CD14-positive monocyte (primary cell): ENCODE measurements around the gene FOXP4. TPM values are rescaled to one million over a fixed set of nuclear protein-coding genes. Genes with fewer than 3 reads are reported as not detected.

ENCODE experiments used
- DNase-seq, 3 donors: peaks; one replicate each; pipeline ENCODE4 v3.0.0-alpha.2; 2011 to 2022
- H2AFZ ChIP-seq: 2 replicates; pipeline ENCODE4 v1.6.0; 2012; ENCODE audit warnings: mild to moderate bottlenecking, low read depth, low read length, inconsistent platforms; ENCODE audit not compliant: insufficient read depth, poor library complexity, severe bottlenecking
- H3K27ac ChIP-seq, 2 donors: 1 replicate in 1 of 2; 2 replicates in 1 of 2; pipeline ENCODE4 v1.5.1; 2012 to 2013; ENCODE audit warnings: low read length in 2 of 2, control low read depth in 1 of 2, inconsistent platforms in 1 of 2, low read depth in 1 of 2, mild to moderate bottlenecking in 1 of 2
- H3K27me3 ChIP-seq, 2 donors: one replicate each; pipeline versions ENCODE4 v1.6.0 to v1.6.1; 2011 to 2013; ENCODE audit warnings: low read length in 2 of 2; ENCODE audit not compliant: control insufficient read depth in 2 of 2, insufficient read depth in 2 of 2
- H3K36me3 ChIP-seq, 2 donors: replicated peaks in 1 of 2; 1 replicate in 1 of 2; 2 replicates in 1 of 2; pipeline versions ENCODE4 v1.5.1 to v1.6.1; 2012 to 2013; ENCODE audit warnings: low read length in 2 of 2, control low read depth in 1 of 2, inconsistent platforms in 1 of 2, mild to moderate bottlenecking in 1 of 2; ENCODE audit not compliant: insufficient read depth in 2 of 2, control insufficient read depth in 1 of 2
- H3K4me1 ChIP-seq, 2 donors: 1 replicate in 1 of 2; 2 replicates in 1 of 2; pipeline versions ENCODE4 v1.5.1 to v1.6.1; 2012 to 2013; ENCODE audit warnings: low read length in 2 of 2, control low read depth in 1 of 2, inconsistent platforms in 1 of 2, mild to moderate bottlenecking in 1 of 2, moderate library complexity in 1 of 2; ENCODE audit not compliant: insufficient read depth in 2 of 2, control insufficient read depth in 1 of 2
- H3K4me2 ChIP-seq: replicated peaks from 2 replicates; pipeline ENCODE3; 2012; ENCODE audit warnings: low read length, moderate library complexity, mild to moderate bottlenecking; ENCODE audit not compliant: poor library complexity, severe bottlenecking; ENCODE audit errors: extremely low read depth
- H3K4me3 ChIP-seq, 3 experiments: fragments of 200-600 bp in 1 of 3; sonication (generic) in 1 of 3; replicated peaks in 1 of 3; 1 replicate in 2 of 3; 2 replicates in 1 of 3; pipeline ENCODE4 v1.5.1; 2011 to 2013; ENCODE audit warnings: low read length in 3 of 3, mild to moderate bottlenecking in 3 of 3, control low read depth in 2 of 3, low read depth in 2 of 3, inconsistent platforms in 1 of 3, moderate library complexity in 1 of 3
- H3K79me2 ChIP-seq: 2 replicates; pipeline ENCODE4 v1.6.0; 2012; ENCODE audit warnings: mild to moderate bottlenecking, control low read depth, inconsistent platforms, low read length, moderate library complexity; ENCODE audit not compliant: insufficient read depth
- H3K9ac ChIP-seq: 2 replicates; pipeline ENCODE4 v1.6.0; 2017; ENCODE audit warnings: low read length, mild to moderate bottlenecking; ENCODE audit not compliant: insufficient read depth, poor library complexity, severe bottlenecking
- H3K9me3 ChIP-seq, 2 donors: replicated peaks in 1 of 2; 1 replicate in 1 of 2; 2 replicates in 1 of 2; pipeline versions ENCODE4 v1.5.1 to v1.6.1; 2012 to 2013; ENCODE audit warnings: low read length in 2 of 2, control low read depth in 1 of 2; ENCODE audit not compliant: control insufficient read depth in 1 of 2, insufficient read depth in 1 of 2
- H4K20me1 ChIP-seq: 2 replicates; pipeline ENCODE4 v1.6.0; 2012; ENCODE audit warnings: mild to moderate bottlenecking, low read length, control low read depth, moderate library complexity; ENCODE audit not compliant: insufficient read depth
- H3K27ac Mint-ChIP-seq, 7 donors: one replicate each; pipeline ENCODE4 v1.8.0; 2020; ENCODE audit warnings: mild to moderate bottlenecking in 7 of 7, mixed read lengths in 7 of 7, moderate library complexity in 6 of 7, inconsistent platforms in 2 of 7
- H3K27me3 Mint-ChIP-seq, 3 donors: one replicate each; pipeline ENCODE4 v1.8.0; 2021 to 2022; ENCODE audit warnings: low read depth in 3 of 3, mild to moderate bottlenecking in 3 of 3, mixed read lengths in 3 of 3, moderate library complexity in 3 of 3, inconsistent platforms in 1 of 3
- H3K36me3 Mint-ChIP-seq, 2 donors: one replicate each; pipeline ENCODE4 v1.8.0; 2020; ENCODE audit warnings: mixed read lengths in 2 of 2, inconsistent platforms in 1 of 2, mild to moderate bottlenecking in 1 of 2
- H3K4me1 Mint-ChIP-seq: one replicate; pipeline ENCODE4 v1.8.0; 2020; ENCODE audit warnings: mild to moderate bottlenecking, mixed read lengths
- H3K4me3 Mint-ChIP-seq, 2 donors: one replicate each; pipeline ENCODE4 v1.8.0; 2020; ENCODE audit warnings: mild to moderate bottlenecking in 2 of 2, mixed read lengths in 2 of 2, moderate library complexity in 1 of 2
- H3K9me3 Mint-ChIP-seq, 7 donors: one replicate each; pipeline ENCODE4 v1.8.0; 2020 to 2022; ENCODE audit warnings: mixed read lengths in 7 of 7, mild to moderate bottlenecking in 6 of 7, moderate library complexity in 6 of 7, inconsistent platforms in 2 of 7
- CTCF ChIP-seq: fragments of 200-600 bp; IDR thresholded peaks from one replicate; pipeline ENCODE4 v1.8.0; 2022; ENCODE audit warnings: antibody characterized with exemption, mild to moderate bottlenecking
- WGBS: methylation state at CpG from one replicate; pipeline ENCODE4 v1.1.5; 2013; ENCODE audit warnings: missing lambda C conversion rate; ENCODE audit not compliant: insufficient coverage; 5-methylcytosine and 5-hydroxymethylcytosine counted together
- intact Hi-C, 2 donors: fragments of 100-400 bp; cut with micrococcal nuclease; formaldehyde crosslinking; loops; one replicate each; pipeline versions ENCODE4 v1.15.0 to v1.15.1; 2023
- polyA plus RNA-seq, 3 donors: library from polyadenylated mRNA; depleted of rRNA in 1 of 3; unstranded in 2 of 3; stranded (reverse) in 1 of 3; fragments of 300-500 nt in 2 of 3; fragments of >200 nt in 1 of 3; fragmentation: Illumina TruSeq in 2 of 3; gene quantifications; 1 replicate in 2 of 3; 2 replicates in 1 of 3; pipeline ENCODE4 v1.2.3, GENCODE V29; 2012 to 2021

Gene FOXP4
- polyA plus RNA-seq, 3 donors, result 0.62 to 7.6 (median 0.65) TPM

GRCh38 chr6:41528409-41528963 is 17.7 kb upstream of the FOXP4 start:
- Mint-ChIP-seq H3K36me3 (peaks cover 0 to 2% of the 10 kb centered on the region in 2 donors), H3K4me3 (no peak overlapping the region), H3K9me3 (peaks cover 0 to 5% (median 0%) of the 10 kb centered on the region in 7 donors), H3K27ac (peak overlapping the region in 1 of 7 donors; percentile 0), H3K27me3 (peaks cover 39 to 71% (median 45%) of the 10 kb centered on the region in 3 donors), H3K4me1 (peaks cover 15% of the 10 kb centered on the region)
- no peak overlapping the region for H3K4me2 ChIP-seq
- no peaks in the 10 kb centered on the region for H4K20me1 ChIP-seq
- H3K4me1 ChIP-seq, result peaks cover 3 to 5% of the 10 kb centered on the region in 2 donors
- no peak overlapping the region for H3K4me3 ChIP-seq
- no peak overlapping the region for H3K9ac ChIP-seq
- TF ChIP-seq CTCF, result no peak
- H3K79me2 ChIP-seq, result no peaks in the 10 kb centered on the region
- H3K9me3 ChIP-seq, result no peaks in the 10 kb centered on the region
- peaks cover 3 to 53% of the 10 kb centered on the region in 2 donors for H3K27me3 ChIP-seq
- no peak overlapping the region for H3K27ac ChIP-seq
- DNase-seq, result no peak
- H2AFZ ChIP-seq, result no peak overlapping the region
- WGBS, result 79% methylated on average over 6 of the region's 11 CpGs
- intact Hi-C loops, result no loop called here
- no peaks in the 10 kb centered on the region for H3K36me3 ChIP-seq

DNA sequence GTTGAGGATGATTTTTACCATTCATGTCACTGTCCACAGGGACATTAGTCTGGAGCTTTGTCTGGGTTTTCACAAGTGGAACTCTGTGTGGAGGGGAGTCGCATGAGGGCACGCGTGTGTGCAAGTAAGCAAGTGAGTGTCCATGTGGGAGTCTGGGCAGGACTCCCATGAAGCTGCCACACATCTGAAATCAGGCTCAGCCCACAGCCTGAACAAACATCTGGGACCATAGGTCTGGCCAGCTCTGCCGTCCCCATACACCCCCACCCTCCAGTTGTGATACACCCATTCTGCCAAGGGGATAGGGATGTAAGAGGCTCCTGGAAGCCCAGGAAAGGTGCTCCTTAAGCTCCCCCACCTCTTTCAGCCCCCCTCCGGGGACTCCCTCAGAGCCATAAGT is 17.1 kb upstream of the FOXP4 start:
- Histone ChIP-seq H2AFZ (no peak overlapping the region), H3K9ac (no peak overlapping the region), H3K9me3 (no peaks in the 10 kb centered on the region), H3K4me3 (no peak overlapping the region), H4K20me1 (no peaks in the 10 kb centered on the region), H3K4me1 (peaks cover 3 to 5% of the 10 kb centered on the region in 2 donors), H3K27me3 (peaks cover 3 to 52% of the 10 kb centered on the region in 2 donors), H3K36me3 (no peaks in the 10 kb centered on the region), H3K79me2 (no peaks in the 10 kb centered on the region), H3K4me2 (no peak overlapping the region), H3K27ac (no peak overlapping the region)
- peaks cover 0 to 5% (median 0%) of the 10 kb centered on the region in 7 donors for H3K9me3 Mint-ChIP-seq
- H3K4me1 Mint-ChIP-seq, result peaks cover 15% of the 10 kb centered on the region
- peaks cover 38 to 73% (median 50%) of the 10 kb centered on the region in 3 donors for H3K27me3 Mint-ChIP-seq
- no peak overlapping the region for H3K27ac Mint-ChIP-seq
- intact Hi-C loops, result no loop called here
- 96% methylated on average over 3 of the region's 5 CpGs for WGBS
- peaks cover 0 to 2% of the 10 kb centered on the region in 2 donors for H3K36me3 Mint-ChIP-seq
- no peak for TF ChIP-seq CTCF
- DNase-seq, result no peak
- H3K4me3 Mint-ChIP-seq, result peak overlapping the region in 1 of 2 donors; percentile 31
